AML-193 (cell line): ENCODE results near the gene CEACAM4.

ENCODE experiments used
- DNase-seq, 2 experiments: peaks; one replicate each; lab custom pipeline; 2025; lab: John Stamatoyannopoulos, UW

CEACAM4 gene

DNA sequence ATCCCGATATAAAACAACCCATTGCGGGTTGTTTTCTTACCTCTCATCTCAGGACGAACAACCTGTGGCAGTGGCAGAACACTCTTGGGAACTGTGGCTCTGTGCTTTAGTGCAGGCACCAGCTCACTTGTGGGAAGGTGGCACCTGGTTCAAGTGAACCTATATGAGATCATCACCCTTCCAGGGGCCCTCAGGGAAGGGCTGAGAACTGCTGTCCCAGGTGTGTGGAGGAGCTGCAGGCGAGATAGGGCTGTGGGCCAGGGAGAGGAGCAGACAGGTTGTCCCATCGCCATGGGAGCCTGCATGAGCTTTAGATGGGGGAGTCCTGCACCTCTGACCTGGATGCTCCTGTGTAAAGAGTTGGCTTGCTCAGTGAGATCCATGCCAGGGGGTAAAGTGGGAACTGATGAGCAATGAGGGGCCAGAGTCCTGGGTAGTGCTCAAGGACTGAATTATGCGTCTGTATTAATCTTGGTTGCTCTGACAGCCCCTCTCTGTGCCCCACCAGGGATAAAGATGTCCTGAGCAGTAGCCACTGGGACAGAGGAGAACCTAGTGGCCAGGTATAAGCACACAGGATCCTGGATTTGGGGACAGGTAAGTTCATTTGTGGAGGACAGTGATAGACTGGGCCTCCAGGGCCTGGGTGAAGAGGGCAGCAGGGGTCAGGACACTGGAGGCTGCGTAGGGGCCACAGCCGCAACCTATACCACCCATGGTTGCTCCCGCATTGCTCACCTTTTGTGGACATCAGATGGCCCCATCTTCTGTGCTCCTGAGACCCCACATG, 8.7 kb downstream of the CEACAM4 start:
- DNase-seq: no peak

DNA sequence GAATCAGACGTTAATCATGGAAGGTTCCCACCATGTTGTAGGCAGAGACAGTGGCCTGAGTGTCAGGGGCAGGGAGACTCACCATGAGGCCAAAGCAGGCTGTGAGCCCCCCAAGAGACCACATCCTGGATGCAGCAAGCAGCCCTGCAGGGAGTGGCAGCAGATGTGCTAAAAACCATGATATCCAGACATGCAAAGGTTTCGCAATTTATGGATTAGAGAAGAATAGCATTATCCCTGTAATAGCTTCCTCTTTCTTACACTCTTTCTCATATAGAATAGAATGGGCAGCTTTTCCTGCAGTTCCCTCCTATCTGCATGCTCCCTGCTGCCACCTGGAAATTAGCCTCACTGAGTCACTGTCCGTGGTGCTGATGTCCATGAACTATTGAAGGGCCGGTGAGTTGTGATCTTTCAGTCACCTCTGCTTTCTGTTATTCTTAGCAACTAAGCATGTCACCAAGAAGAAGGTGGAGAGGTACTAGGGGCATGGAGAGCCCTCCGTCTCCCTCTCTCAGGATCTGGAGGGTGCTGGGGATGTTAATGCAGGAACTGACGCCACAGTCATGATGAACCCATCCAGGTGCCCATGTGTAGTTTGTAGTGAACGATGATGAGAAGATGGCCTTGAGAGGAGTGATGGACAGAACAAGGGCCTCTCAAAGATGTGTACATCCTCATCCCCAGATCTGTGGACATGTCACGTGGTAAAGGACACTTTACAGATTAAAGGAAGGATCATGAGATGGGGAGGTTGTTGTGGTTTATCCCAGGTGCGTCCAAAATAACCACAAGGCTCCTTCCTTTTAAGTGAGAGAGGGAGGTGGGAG, 9.9 kb downstream of the CEACAM4 start:
- peak; percentile 49 to 69 for DNase-seq

DNA sequence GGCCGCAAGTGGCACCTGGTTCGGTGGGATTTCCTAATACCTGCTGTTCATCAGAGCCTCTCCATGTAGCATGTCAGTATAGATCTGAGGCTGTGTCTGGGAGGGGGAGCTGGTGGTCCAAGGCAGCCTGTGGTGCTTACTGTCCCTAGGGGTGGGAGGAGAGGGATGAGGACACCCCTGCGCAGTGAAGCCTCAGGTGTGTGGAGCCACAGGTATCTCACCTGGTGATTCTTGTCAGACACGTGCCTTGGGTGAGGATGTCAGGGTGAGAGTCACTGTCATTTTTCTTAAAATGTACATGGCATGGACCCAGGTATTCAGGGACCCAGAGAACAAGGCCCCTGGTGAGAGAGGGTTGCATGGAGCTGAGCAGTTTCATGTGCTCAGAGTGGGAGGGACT, 11.7 kb downstream of the CEACAM4 start:
- no peak for DNase-seq

DNA sequence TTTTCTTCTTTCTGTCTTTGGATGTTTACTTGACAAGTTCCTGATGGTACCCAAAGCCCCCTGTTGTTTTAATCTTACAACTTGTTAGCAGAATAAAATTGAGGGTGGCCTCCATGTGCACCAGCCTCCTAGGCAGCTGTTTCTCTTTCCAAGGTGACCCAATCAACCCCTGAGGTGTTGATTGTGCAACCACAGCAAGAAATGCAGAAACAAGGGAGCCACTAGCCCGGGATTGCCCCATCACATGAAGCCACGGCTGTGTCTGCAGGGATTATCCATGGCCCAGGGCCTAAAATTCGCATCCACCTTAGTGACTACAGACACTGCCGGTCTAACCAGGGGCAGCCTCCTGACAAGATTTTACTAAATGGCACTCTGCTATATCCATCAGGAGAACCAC, 14.4 kb downstream of the CEACAM4 start:
- DNase-seq: peak; percentile 86 to 87

DNA sequence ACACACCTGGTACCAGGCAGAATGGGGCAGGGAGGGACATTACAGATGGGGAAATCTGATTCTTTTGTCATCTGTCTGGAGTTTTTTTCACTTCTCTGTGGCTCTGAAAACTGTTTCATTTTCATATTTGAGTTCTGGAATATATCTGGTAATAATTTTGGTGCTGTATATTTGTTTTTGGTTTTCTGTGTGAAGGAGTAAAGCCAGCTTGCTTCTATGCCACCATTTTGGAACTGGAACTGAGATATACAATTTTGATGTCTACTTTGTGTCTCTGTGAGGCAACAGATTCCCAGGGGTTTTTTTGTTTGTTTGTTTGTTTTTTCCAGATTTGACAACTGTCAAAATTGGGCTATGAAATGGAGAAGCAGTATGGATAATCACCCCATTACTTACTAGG, 16.1 kb downstream of the CEACAM4 start:
- DNase-seq: no peak

DNA sequence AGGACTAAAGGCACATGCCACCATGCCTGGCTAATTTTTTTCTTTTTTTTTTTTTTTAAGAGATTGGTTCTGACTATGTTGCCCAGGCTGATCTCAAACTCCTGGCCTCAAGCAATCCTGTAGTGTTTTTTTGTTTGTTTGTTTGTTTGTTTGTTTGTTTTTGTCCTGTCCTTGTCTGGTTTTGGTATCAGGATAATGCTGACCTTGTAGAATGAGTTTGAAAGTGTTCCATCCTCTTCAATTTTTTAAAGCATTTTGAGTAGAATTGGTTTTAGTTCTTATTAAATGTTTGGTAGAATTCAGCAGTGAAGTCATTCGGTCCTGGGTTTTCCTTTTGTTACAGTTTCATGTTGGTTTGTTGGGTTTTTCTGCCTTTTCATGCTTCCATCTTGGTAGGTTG, 19.2 kb downstream of the CEACAM4 start:
- DNase-seq: no peak

DNA sequence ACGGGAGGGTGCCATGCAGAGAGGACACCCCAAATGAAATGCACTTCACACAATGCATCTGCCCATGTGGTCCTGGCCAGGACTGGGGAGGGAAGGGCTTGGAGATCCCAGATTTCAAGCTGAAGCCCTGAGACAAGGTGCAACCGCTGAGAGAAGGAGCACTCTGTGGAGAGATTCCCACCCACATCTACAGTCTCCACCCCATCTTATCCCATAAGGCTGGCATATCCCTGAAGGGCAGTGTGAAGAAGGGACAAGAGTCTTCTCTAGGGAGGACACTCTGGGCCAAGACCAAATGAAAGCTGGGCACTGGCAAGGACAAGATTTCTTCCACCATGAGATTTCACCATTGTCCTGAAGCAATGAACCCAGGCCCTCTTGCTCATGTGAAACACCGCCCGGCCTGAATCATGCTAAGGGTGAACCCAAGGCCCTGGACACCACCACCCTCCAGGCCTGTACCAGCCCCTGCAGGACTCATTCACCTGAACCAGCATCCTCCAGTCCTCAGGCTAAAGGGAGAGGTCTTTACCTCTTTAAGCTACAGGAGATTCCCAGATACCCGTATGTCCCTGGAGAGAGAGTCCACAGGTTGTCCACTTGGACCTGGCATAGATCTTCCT, 20.5 kb downstream of the CEACAM4 start:
- no peak for DNase-seq

DNA sequence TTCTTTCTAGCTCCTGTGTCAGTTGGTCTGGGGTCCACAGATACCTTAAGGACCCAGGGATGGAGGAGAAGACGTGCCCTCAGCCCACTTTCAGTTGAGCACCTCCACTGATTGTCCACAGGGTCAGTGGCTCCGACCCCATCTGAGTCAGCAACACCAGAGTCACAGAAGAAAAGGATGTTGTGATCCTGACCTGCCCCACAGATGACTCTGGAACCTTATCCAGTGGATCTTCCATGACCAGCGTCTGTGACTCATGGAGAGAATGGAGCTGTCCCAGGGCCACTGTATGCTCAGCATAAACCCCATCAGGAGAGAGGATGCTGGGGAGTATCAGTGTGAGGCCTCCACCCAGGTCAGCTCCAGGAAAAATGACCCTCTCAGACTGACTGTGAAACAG, 22.0 kb downstream of the CEACAM4 start:
- DNase-seq: no peak

DNA sequence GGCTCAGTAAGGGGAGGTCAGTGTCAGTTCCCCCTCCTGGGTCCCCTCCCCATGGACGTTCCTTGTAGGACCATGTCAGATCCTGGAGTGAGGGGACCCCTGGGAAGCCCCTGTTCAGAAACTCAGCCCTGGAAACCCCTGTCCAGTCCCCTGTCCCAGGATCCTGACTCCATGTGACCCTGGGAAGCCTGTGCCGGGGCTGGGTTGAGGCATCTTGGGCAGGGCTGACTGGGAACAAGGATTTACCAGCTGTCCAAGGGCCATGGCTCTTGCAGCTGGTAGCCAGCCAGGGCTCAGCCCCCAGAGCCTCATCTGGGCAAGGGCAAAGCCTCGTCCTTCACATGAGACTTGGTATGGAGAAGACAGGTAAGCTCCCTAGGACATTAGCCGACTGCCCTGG, 25.1 kb downstream of the CEACAM4 start:
- DNase-seq: no peak

DNA sequence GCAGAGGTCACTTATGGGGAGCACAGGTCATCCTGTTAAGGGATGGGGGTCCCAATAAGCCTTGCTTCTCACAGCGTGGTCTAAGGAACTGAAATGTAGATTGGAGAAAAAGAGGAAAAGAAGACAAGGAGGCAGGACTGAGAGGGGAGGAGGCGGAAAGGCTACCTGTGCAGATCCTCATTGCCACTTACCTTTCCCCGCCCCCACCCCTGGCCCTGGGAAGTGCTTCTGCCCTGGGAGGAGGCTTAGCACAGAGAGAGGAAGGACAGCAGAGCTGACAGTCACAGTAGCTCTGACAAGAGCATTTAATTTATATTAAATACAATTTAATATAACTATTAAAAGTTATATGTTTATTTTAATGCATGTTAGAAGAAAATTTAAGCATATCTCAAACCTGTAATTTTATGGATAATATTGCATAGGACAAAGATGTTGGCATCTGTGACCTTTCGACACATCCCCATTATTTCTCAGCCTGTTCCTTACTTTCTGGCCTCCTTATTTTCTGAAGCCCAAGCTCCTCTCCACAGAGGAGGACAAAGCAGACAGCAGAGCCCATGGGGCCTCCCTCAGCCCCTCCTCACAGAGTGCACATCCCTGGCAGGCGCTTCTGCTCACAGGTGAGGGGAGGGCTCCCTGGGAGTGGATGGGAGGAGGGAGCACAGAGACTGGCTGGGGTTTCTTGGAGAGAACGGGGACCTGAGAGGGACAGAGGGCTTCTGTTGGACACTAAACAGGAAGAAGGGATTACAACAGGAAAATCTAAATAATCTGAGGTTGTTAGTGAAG, 27.5 kb downstream of the CEACAM4 start:
- DNase-seq: no peak

DNA sequence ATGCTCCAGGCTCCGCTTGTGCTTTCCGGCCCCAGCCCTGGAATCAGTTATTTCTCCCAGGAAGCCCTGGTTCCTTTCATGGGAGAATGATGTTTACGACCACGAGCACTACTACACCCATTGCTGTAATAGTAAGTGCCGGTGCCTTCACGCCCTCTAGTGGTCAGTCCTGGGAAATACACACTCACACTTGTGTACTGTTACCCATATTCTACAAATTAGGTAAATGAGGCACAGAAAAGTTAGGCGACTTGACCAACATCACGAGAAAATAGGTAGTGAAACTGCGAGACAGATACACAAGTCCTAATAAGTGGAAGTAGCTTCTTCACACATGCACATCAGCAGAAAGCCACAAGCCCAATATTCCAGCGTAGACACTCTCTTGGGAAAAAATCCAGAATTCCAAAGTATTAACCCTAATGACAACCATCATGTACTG, 29.3 kb downstream of the CEACAM4 start:
- peak; percentile 53 to 62 for DNase-seq

DNA sequence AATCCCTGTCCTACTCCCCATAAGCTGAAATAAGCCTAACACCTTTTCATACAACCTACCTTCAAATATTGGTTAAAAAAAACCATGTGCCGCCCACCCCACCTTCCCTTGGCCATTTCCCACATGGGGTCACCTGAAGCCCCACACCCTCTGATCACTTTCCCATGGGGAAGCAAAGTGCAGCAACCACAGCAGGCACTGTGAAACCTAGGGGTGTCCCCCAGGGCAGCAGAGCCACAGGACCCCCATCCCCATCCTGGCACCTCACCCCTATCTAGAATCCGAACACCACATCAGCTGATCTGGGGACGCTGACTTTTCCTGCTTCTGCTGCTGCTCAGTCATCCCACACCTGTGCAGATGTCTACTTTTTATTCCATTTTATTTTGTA, 31.0 kb downstream of the CEACAM4 start:
- no peak for DNase-seq

DNA sequence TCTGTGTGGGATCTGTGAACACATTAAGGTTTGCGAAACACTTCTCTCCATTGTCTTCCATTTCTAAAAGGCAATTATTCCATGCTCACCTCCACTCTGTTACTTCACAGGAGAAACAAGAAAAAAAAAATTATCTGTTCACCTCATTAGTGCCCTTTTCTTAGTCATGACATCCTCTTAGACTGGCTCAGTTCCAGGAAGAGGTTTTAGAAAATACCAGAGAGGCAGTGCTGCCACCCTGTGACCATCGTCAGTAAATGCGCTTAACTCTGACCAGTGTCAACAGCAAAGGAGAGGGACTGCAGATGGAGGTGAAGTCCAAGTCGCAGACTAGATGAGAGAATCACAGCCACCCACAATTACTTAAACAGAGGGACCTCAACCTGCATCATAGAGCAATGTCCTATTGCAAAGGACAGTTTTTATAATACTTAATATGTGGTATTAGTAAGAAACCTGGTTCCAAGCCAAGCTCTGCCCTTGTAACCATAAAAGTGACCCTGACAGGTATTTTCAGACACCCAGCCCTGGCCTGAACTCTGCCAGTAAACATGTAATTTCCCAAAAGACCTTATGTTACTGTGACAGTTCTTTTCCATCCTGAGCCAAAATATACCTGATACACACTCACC, 31.5 kb downstream of the CEACAM4 start:
- DNase-seq: peak; percentile 84 to 88

DNA sequence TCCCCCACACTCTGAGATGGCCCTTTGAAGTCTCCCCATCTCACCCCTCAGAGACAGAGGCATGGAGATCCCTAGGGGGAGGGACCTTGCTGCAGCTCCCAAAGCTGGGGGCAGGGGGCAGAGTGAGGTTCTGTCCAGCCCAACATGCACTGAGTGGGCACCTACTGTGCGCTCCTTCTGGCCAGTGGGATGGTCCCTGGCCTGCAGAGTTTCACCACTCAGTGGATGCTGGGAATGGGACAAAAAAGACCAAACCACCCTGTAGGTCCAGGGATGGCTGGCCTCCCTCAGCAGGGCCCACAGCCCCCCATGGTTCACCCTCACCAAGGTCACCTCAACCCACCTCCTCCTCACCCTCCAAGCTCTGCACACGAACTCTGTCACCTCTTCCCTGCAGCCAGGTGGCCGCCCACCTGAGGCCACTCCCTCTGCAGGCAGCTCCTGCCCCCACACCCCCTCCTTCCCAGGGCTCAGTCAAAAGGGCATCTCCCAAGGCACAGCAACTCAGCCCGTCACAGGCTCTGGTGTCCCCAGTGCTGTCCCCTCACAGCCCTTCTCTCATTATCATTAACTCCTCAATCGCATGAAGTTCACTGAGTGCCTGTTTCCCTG, 34.8 kb downstream of the CEACAM4 start:
- DNase-seq: no peak

DNA sequence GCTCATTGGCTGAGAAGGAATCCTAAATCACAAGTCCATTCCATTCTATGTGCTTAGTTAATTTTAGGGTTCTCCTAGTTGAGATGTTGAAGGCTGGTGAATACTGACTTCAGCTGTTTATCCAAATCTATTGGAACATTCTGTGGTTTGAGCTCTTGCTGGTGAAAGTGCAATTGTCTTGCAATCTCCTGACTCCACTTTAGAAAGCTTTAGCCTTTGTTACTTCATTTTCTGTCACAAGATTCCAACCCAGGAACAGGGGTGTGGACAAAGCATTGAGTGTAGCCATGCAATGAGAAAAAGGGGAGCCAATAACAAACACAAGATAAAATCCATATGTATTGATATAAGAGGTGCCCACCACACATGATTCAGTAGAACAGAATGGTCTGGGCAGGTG, 35.9 kb downstream of the CEACAM4 start:
- DNase-seq: no peak

DNA sequence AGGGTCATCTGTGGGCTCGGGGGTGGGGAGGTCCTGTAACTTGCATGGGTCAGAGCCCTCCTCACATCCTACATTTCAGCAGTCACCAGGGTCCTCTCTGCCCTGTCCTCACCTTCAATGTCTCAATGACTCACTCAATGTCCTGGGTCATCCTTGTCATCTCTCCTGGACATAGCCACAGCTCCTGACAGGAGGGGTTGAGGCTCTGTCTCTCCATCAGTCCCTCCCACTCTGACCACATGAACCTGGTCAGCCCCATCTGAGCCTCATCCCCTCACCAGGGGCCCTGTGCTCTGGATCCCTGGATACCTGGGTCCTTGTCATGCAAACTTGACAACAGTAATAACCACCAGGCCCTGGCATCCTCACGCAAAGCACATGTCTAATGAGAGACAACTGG, 37.5 kb downstream of the CEACAM4 start:
- DNase-seq: no peak

DNA sequence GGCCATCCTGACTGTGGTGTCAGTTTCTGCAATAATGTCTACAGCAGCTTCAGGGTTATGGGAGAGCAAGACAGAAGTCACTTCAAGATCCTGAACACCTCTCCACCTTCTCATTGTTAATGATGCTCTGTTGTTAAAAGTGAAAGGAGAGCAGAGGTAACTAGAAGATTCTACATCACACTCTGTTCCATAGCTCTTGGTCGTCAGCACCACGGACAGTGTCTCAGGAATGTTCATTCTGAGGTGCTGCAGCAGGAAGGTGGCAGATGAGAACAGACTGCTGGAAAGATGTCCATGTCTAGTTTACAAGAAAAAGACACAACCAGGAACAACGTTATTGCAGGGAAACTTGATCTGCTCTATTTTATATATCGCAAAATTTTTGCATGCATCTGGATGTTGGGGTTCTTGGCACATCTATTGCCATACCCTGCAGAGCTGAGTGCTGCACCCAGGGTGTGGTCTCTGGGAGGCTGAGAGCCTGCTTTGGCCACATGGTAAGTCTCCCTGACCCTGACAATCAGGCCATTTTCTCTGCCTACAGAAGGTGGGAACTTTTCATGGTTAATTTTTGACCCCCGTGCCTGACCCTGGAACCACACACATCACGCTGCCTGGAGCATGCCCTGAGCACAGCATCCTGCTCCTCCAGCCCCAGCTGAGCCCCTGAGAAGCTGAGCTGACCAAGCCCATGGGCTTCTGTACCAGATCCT, 38.2 kb downstream of the CEACAM4 start:
- peak; percentile 21 to 32 for DNase-seq

DNA sequence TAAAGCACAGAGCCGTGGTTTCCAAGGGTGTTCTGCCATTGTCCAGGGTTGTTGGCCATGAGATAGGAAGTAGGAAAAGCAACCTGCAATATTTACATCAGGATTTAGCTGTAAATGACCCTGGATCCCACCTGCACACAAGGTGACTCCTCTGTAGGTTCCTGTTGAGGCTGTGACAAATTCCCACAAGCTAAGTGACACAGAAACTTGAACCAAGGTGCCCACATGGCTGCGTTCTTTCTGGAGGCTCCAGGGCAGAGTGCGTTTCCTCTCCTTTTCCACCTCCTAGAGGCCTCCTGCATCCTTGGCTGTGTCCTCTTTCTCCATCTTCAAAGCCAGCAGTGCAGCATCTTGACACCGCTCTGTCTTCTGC, 39.0 kb downstream of the CEACAM4 start:
- DNase-seq: no peak

DNA sequence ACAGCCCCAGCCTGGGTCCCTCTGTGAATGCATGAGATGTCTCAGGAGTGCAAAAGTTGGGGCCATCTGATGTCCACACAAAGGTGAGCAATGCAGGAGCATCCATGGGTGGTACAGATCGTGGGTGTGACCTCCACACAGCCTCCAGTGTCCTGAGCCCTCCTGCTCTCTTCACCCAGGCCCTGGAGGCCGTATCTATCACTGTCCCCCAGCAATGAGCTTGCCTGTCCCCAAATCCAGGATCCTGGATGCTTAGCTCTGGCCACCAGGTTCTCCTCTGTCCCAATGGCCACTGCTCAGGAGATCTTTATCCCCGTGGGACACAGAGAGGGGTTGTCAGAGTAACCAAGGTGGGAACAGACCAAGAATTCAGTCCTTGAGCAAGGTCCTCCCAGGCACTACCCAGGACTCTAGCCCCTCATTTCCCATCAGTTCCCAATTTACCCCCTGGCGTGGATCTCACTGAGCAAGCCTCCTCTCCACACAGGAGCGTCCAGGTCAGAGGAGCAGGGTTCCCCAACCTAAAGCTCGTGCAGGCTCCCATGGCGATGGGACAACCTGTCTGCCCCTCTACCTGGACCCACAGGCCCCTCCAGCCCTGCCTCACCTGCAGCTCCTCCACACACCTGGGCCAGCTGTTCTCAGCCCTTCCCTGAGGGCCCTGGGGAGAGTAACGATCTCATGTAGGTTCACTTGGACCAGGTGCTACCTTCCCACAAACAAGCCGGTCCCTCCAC, 39.6 kb downstream of the CEACAM4 start:
- no peak for DNase-seq

DNA sequence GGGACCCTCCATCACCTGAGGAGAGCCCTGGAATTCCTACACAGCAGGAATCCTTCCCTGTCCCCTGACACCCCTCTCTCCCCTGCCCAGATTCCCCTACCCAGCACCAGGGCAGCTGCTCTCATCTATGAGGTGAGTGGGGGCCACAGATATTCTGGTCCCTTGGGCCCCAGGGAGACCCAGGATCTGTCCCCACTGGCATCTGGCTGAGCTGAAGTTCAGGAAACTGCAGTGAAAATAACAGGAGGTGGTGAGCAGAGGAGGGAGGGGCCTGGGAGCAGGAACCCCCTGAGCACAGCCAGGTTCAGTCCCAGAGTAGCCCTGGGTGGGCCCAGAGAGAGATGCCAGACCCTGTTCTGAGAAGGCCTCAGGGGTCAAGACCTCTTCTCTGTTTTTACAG, 40.8 kb downstream of the CEACAM4 start:
- no peak for DNase-seq
